HT-29 (cell line): ENCODE data around the gene SYNE1. TPM values are rescaled to one million over a fixed set of nuclear protein-coding genes. Genes with fewer than 3 reads are reported as not detected.
"Not testable (repeated sequence)": the region's sequence is repeated elsewhere in the genome, so short reads cannot be mapped to it uniquely, and the experiment has no call there.

ENCODE experiments used
- DNase-seq: peaks from one replicate; pipeline ENCODE4 v3.0.0-alpha.2; 2015; ENCODE audit warnings: low spot score
- total RNA-seq: library from RNA; depleted of rRNA; stranded (reverse); fragments of >200 nt; shearing (Covaris generic); gene quantifications from 2 replicates; pipeline ENCODE4 v1.2.3, GENCODE V29; 2014

Gene SYNE1
- total RNA-seq, 1 experiment from 2014 or later, result 3.9 TPM

DNA sequence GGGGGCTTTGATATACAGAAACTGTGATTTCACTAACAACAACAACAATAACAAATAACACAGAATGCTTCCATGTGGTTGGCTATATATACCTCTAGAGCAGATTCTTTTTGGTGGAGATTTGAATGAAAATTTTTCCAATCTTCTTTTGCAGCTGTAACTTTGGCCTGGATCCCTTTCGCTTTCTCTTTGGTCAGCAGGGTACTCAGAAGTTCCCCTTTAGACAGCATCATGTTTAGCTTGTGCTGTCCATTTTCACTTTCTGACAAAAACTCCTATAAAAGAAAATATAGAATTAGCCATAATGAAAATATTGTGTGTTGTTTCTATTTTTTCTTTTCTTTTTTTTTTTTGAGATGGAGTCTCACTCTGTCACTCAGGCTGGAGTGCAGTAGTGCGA, 264.2 kb downstream of the SYNE1 start:
- DNase-seq, result no peak

- DNase-seq, result no peak
Observed at GRCh38 chr6:152371775-152372174, 265.4 kb downstream of the SYNE1 start.

DNA sequence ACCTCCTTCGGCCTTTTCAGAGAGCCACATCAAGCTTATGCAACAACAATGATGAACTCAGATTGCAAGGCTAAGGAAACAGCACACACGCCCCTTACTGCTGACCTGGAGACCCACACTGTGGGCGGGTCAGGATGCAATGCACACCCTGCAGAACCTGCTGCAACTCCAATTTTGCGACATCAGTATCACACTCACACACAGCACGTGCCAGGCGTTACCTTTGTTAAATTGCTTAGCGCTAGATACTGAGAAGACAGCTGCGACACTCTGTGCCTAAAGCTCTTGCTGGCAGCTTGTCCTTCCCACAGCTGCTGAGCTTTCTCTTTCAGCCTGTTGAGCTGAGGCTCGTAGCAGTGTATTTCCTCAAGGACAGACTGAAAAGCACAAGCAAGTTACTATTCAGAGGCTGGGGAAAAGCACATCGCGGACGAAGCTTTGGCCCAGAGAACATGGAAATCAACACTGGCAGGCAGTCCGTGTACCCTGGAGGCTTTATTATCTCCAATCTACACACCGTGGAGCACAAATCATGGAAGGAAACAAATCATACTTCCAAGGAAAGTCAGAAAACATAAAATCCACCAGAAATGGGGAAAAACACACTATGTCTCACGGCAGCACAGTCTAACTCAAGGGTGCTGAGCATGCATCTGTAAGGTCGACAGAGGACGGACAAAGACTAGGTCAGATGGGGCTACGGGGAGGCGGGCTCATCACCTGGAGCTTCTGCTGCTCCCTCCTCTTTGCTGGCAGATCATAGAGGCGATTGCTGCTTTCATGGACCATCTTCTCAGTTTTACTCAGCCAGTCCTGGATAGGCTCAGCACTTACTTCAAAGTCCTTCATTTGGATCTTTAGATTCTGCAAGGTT, 268.2 kb downstream of the SYNE1 start:
- no peak for DNase-seq

DNA sequence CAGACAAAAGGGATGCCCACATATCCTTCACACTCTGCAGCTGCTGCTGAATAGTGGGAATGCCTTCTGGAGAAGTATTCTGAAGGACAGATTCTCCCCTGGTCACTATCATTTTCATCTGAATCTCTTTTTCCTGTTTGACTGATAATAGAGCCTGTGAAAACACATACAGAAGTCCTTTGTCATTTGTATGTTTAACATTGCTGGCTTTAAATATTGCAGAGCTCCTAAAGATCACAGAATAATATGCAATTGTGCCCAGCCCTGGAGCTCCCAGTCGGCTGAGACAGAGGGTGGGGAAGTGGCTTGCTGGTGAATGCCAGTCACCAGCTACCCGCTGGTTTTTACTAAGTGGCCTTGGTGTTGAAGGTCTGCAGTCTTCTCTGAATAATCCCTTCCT, 272.3 kb downstream of the SYNE1 start:
- no peak for DNase-seq

DNA sequence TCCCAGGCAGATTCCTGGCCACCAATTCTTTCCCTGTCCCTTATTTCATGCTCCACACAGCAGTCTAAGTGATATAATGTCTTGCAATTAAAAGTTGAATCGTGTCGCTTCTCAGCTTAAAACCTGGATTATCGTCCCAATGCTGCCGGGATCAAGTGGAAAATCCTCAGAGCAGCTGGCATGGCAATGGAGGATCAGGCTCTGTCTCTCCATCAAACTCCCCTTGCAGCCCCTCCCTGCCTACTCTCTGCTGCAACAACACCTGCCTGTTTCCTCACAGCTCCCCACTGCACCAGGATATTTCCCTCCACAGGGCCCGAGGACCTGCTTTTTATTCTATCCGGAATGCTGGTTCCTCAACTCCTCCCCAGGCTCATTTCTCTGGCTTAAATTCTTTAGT, 277.1 kb downstream of the SYNE1 start:
- DNase-seq, result no peak

DNA sequence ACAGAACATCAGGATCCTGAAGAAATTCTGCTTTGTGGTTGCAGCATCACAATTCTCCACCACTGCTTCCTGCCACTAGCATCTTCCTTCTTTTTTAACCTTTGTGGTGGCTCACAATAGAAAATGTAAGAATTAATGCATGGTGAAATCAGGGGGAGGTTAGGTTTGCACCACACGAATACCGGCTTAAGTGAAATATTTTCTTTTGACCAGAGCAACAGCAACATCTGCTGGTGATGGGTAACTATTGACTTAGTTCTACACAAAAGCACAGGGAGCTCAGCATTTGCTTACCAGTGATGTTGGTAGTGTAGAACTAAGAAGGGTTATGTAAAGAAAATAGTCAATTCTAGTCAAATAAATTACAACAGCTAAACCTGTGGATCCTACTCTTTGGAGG, 280.5 kb downstream of the SYNE1 start:
- peak; percentile 39 for DNase-seq

- DNase-seq, result no peak
Observed at GRCh38 chr6:152356016-152356415, 281.1 kb downstream of the SYNE1 start.

- DNase-seq, result no peak
Observed at GRCh38 chr6:152355166-152355565, 282.0 kb downstream of the SYNE1 start.

DNA sequence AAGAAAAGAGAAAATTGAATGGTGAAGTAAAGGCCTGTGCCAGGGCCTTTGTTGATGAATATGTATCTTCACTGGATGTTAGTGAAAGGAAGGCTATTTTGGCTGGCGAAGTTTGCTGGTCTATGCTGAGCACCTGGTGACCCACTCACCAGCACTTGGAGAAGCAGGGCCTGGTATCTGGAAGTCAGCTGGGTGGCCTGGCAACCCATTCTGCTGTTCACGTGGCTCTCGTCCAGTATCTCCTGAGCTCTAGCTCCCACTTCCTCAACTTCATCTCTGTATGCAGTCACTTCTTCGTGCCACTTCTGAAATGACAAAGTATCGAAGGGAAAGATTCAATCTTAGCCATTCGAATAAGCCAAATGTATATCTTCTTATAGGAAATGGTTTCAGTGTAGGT, 283.7 kb downstream of the SYNE1 start:
- no peak for DNase-seq

- DNase-seq, result no peak
Observed at GRCh38 chr6:152351742-152352141, 285.4 kb downstream of the SYNE1 start.

- no peak for DNase-seq
Observed at GRCh38 chr6:152351110-152351509, 286.1 kb downstream of the SYNE1 start.

- DNase-seq, result no peak
Observed at GRCh38 chr6:152348116-152348515, 289.0 kb downstream of the SYNE1 start.

DNA sequence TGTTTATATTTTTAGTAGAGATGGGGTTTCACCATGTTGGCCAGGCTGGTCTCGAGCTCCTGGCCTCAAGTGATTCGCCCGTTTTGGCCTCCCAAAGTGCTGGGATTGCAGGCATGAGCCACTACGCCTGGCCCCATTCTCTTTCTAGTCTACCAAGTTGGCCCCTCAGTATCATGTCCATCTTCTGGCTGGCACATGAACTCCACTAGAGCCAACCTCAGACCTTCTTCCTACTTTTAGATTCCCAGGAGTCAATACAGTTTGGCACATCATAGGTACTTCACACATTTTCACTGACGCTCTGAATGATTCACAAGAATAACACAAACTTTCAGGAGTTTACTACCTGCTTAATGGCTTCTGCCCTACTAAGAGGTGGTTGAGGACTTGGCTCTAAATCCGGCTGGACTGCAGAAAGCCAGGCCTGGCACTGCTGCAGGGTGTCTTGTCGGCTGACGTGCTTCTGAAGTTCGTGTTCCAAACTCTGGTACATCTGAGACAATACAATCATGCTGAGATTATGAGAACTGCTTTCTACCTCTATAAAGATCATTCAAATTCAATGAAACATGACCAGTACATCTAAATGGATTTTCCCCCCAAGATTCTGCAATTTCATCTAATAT, 293.3 kb downstream of the SYNE1 start:
- DNase-seq, result no peak

- no peak for DNase-seq
Observed at GRCh38 chr6:152341596-152341995, 295.6 kb downstream of the SYNE1 start.

- peak; percentile 56 for DNase-seq
Observed at GRCh38 chr6:152338335-152339125, 298.6 kb downstream of the SYNE1 start.

GRCh38 chr6:152334555-152334954, 302.6 kb downstream of the SYNE1 start:
- no peak for DNase-seq

DNA sequence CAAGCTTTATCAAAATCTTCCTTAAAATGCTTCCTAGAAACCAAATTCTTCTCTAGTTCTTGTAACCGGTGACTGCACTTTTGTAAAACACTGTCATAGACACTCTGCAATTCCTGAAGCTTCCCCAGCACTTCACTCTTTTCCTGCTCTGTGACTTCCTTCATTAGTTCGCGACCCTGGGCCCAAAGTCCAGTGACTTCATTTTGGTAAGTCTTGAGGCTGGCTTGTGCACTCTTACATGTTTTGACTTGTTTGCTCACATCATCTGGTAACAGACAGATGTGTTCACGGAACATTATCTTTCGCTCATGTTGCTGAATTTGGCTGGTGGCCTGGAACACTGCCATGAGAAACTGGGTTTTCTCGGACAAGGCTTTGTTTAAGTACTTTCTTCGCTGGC, 306.2 kb downstream of the SYNE1 start:
- no peak for DNase-seq

DNA sequence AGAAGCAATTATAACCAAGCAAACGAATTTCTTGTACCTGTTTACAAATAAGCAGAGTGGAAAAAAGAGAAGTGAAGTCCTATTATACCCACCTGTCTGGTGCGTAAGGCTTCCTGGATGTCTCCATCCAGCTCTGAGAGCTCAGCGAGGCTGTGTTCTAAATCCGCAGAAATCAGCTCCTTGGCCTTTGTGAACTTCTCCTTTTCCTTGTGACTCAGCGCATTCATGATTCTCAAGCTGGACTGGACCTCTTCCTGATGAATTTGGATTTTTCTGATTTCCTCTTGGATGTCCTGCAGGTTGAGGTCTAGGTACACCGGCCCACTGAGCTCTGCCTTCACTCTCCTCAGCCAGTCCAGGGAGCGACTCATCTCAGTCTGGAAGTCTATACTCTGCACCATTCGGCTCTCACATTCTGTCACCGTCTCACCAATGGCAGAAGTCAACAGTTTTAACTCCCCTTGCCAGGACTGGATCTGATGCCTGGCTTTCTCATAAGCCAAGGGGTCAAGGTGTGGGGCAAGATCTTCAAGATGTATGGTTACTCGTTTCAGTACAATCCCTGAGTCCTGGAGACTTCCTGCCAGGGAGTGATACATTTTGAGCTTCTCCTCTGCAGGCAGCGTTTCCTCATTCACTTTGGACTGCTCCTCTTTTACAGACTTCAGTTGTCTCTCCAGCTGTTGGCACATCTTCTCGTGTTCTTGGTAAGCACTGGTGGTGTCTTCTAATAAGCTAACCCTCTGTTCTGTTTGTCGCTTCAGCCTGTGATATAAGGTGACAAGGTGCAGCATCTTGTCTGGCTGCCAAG, 307.3 kb downstream of the SYNE1 start:
- DNase-seq, result no peak

DNA sequence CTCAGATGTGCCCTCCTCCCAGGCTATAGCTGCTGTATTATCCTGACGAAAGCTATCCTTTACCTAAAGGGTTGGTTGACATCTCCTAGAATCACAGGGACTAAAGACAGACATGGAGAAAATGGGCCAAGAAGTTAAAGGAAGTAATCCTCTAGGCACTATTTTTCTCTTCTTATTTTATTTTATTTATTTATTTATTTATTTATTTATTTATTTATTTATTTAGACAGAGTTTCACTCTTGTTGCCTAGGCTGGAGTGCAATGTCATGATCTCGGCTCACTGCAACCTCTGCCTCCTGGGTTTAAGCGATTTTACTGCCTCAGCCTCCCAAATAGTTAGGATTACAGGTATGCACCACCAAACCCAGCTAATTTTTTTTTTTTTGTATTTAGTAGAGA, 309.0 kb downstream of the SYNE1 start:
- not testable (repeated sequence) for DNase-seq

DNA sequence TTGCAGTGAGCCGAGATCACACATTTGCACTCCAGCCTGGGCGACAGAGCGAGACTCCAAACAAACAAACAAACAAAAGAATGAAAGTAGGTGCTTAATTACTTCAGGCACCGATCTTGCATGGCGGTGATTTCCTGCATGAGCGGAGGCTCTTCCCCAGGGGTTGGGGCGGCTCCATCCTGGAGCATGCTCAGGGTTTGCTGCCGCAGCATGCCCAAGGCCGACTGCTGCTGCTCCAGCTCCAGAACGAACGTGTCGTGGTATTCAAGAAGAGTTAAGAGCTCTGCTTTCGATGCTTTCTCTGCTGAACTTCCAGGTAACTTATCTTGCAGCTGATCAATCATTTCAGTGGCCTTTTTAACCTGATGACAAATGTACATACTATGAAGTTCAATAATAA, 313.8 kb downstream of the SYNE1 start:
- no peak for DNase-seq

GRCh38 chr6:152318278-152318677, 318.9 kb downstream of the SYNE1 start:
- DNase-seq, result no peak

DNA sequence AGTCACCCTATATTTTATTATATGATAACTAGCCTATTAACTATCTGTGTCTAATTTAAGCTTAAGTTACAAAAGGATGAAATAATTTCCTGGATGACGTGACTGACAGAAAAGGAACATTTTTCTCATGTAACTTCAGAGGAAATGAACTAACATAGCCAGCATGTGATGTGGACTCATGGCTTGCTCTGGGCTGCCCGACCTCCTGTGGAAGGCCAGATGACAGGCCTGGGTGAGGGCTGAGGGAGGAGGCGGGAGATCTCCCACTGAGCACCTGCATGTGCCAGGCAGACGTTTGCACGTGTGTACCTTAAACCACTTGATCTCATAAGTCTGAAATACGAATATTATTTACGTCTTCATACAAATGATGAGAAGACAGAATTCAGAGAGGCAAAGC, 321.1 kb downstream of the SYNE1 start:
- no peak for DNase-seq
